Effector memory CD4-positive, alpha-beta T cell (primary cell): ENCODE measurements around the gene SCAPER.

ENCODE experiments used
- DNase-seq, 3 donors: peaks; one replicate each; pipeline ENCODE4 v3.0.0-alpha.2; 2020
- H3K27ac ChIP-seq: 2 replicates; pipeline ENCODE4 v1.7.0; 2013; ENCODE audit warnings: mild to moderate bottlenecking, low read length, moderate library complexity; ENCODE audit not compliant: insufficient read depth, poor library complexity, severe bottlenecking
- H3K27me3 ChIP-seq: replicated peaks from 2 replicates; pipeline ENCODE4 v1.7.0; 2013; ENCODE audit warnings: mild to moderate bottlenecking, low read length; ENCODE audit not compliant: insufficient read depth, control insufficient read depth, poor library complexity, severe bottlenecking
- H3K36me3 ChIP-seq: 2 replicates; pipeline ENCODE4 v1.7.0; 2013; ENCODE audit warnings: mild to moderate bottlenecking, low read length, moderate library complexity; ENCODE audit not compliant: control insufficient read depth, insufficient read depth
- H3K4me1 ChIP-seq: 2 replicates; pipeline ENCODE4 v1.7.0; 2013; ENCODE audit warnings: low read length, mild to moderate bottlenecking; ENCODE audit not compliant: control insufficient read depth, insufficient read depth, poor library complexity, severe bottlenecking
- H3K4me3 ChIP-seq: 2 replicates; pipeline ENCODE4 v1.7.0; 2013; ENCODE audit warnings: low read length, low read depth, mild to moderate bottlenecking; ENCODE audit not compliant: insufficient read depth, poor library complexity, severe bottlenecking
- H3K9me3 ChIP-seq: 2 replicates; pipeline ENCODE4 v1.7.0; 2013; ENCODE audit warnings: mild to moderate bottlenecking, low read length, moderate library complexity; ENCODE audit not compliant: control insufficient read depth

SCAPER gene

GRCh38 chr15:76465728-76466127 is 439.4 kb downstream of the SCAPER start:
- Histone ChIP-seq H3K36me3 (peaks cover 8% of the 10 kb centered on the region), H3K27ac (no peak overlapping the region), H3K9me3 (no peaks in the 10 kb centered on the region), H3K4me3 (no peak overlapping the region), H3K27me3 (no peaks in the 10 kb centered on the region), H3K4me1 (no peaks in the 10 kb centered on the region)
- no peak for DNase-seq

- no peak for DNase-seq
- Histone ChIP-seq H3K4me3 (no peak overlapping the region), H3K9me3 (no peaks in the 10 kb centered on the region), H3K27ac (no peak overlapping the region), H3K4me1 (no peaks in the 10 kb centered on the region), H3K27me3 (no peaks in the 10 kb centered on the region), H3K36me3 (no peaks in the 10 kb centered on the region)
These were observed 440.9 kb downstream of the SCAPER start for GRCh38 chr15:76464247-76464646.

GRCh38 chr15:76460871-76461270 is 444.3 kb downstream of the SCAPER start:
- Histone ChIP-seq H3K27ac (no peak overlapping the region), H3K36me3 (no peaks in the 10 kb centered on the region), H3K4me1 (no peaks in the 10 kb centered on the region), H3K9me3 (no peaks in the 10 kb centered on the region), H3K27me3 (no peaks in the 10 kb centered on the region), H3K4me3 (no peak overlapping the region)
- no peak for DNase-seq

- Histone ChIP-seq H3K4me3 (no peak overlapping the region), H3K27ac (no peak overlapping the region), H3K27me3 (no peaks in the 10 kb centered on the region), H3K9me3 (no peaks in the 10 kb centered on the region), H3K4me1 (no peaks in the 10 kb centered on the region), H3K36me3 (no peaks in the 10 kb centered on the region)
- DNase-seq = no peak
These were observed 444.8 kb downstream of the SCAPER start for GRCh38 chr15:76460347-76460746.

- H3K27ac ChIP-seq = no peak overlapping the region
- no peaks in the 10 kb centered on the region for H3K4me1 ChIP-seq
- DNase-seq = no peak
- H3K9me3 ChIP-seq = no peaks in the 10 kb centered on the region
- H3K27me3 ChIP-seq = no peaks in the 10 kb centered on the region
- H3K4me3 ChIP-seq = no peak overlapping the region
- H3K36me3 ChIP-seq = no peaks in the 10 kb centered on the region
These were observed 453.6 kb downstream of the SCAPER start for GRCh38 chr15:76451540-76451939.

- no peaks in the 10 kb centered on the region for H3K9me3 ChIP-seq
- no peak overlapping the region for H3K27ac ChIP-seq
- no peak overlapping the region for H3K4me3 ChIP-seq
- DNase-seq = no peak
- no peaks in the 10 kb centered on the region for H3K36me3 ChIP-seq
- H3K27me3 ChIP-seq = no peaks in the 10 kb centered on the region
- H3K4me1 ChIP-seq = no peaks in the 10 kb centered on the region
These were observed 455.7 kb downstream of the SCAPER start for GRCh38 chr15:76449455-76449854.

- Histone ChIP-seq H3K36me3 (no peaks in the 10 kb centered on the region), H3K4me3 (no peak overlapping the region), H3K27ac (no peak overlapping the region), H3K4me1 (no peaks in the 10 kb centered on the region), H3K27me3 (no peaks in the 10 kb centered on the region), H3K9me3 (no peaks in the 10 kb centered on the region)
- DNase-seq = no peak
These were observed 456.4 kb downstream of the SCAPER start for GRCh38 chr15:76448755-76449154.

GRCh38 chr15:76447728-76448441 is 457.3 kb downstream of the SCAPER start:
- no peaks in the 10 kb centered on the region for H3K27me3 ChIP-seq
- H3K4me1 ChIP-seq = no peaks in the 10 kb centered on the region
- H3K27ac ChIP-seq = no peak overlapping the region
- no peak for DNase-seq
- no peaks in the 10 kb centered on the region for H3K36me3 ChIP-seq
- H3K9me3 ChIP-seq = no peaks in the 10 kb centered on the region
- H3K4me3 ChIP-seq = no peak overlapping the region

- no peaks in the 10 kb centered on the region for H3K9me3 ChIP-seq
- H3K27me3 ChIP-seq = no peaks in the 10 kb centered on the region
- no peak for DNase-seq
- H3K4me1 ChIP-seq = no peaks in the 10 kb centered on the region
- no peaks in the 10 kb centered on the region for H3K36me3 ChIP-seq
- no peak overlapping the region for H3K27ac ChIP-seq
- no peak overlapping the region for H3K4me3 ChIP-seq
These were observed 464.7 kb downstream of the SCAPER start for GRCh38 chr15:76440441-76440840.

GRCh38 chr15:76439542-76439941 is 465.6 kb downstream of the SCAPER start:
- H3K27me3 ChIP-seq = no peaks in the 10 kb centered on the region
- no peak for DNase-seq

More at GRCh38 chr15:76439542-76439941, 465.6 kb downstream of the SCAPER start:
- Histone ChIP-seq H3K36me3 (no peaks in the 10 kb centered on the region), H3K4me3 (no peak overlapping the region), H3K9me3 (no peaks in the 10 kb centered on the region), H3K4me1 (no peaks in the 10 kb centered on the region), H3K27ac (no peak overlapping the region)
